K562 (cell line): Measurements from ENCODE around the gene FMOD. TPM values are rescaled to one million over a fixed set of nuclear protein-coding genes. Genes with fewer than 3 reads are reported as not detected.

Experiments used
- BHLHE40 ChIP-seq: IDR thresholded peaks from 2 replicates; pipeline ENCODE4 v1.6.1; 2011; ENCODE audit warnings: low read length, improper control_type of control experiment
- CBFA2T2 ChIP-seq: fragments of 450-650 bp; conservative IDR thresholded peaks from 2 replicates; pipeline ENCODE4 v1.6.1; 2017; ENCODE audit warnings: mild to moderate bottlenecking
- CBX8 ChIP-seq: fragments of 200-600 bp; sonication (generic); IDR thresholded peaks from 2 replicates; pipeline ENCODE4 v1.6.1; 2012; ENCODE audit warnings: borderline replicate concordance, mixed run types, low read depth, mild to moderate bottlenecking, moderate library complexity, mixed read lengths, low read length, control low read depth, inconsistent platforms; ENCODE audit not compliant: poor library complexity, severe bottlenecking; ENCODE audit errors: extremely low read depth
- CTCF ChIP-seq, 3 experiments: IDR thresholded peaks in 2 of 3; conservative IDR thresholded peaks in 1 of 3; 2 replicates each; pipeline ENCODE4 v1.5.1; 2011 to 2012; ENCODE audit warnings: low read length in 3 of 3, mild to moderate bottlenecking in 3 of 3, control low read depth in 2 of 3, improper control_type of control experiment in 1 of 3, inconsistent platforms in 1 of 3, low read depth in 1 of 3, mixed read lengths in 1 of 3, moderate library complexity in 1 of 3; ENCODE audit not compliant: insufficient read depth in 2 of 3
- GATAD2B ChIP-seq: fragments of 450-650 bp; IDR thresholded peaks from 2 replicates; pipeline ENCODE4 v1.6.1; 2017; ENCODE audit warnings: mild to moderate bottlenecking, borderline replicate concordance
- HDAC8 ChIP-seq: fragments of 450-650 bp; IDR thresholded peaks from 2 replicates; pipeline ENCODE4 v1.6.1; 2016; ENCODE audit warnings: mild to moderate bottlenecking, missing genetic modification characterization, moderate library complexity, missing compliant biosample characterization
- IFI16 ChIP-seq: fragments of 250-450 bp; sonication (Bioruptor Pico); IDR thresholded peaks from 2 replicates; pipeline ENCODE4 v2.1.2; 2022; ENCODE audit warnings: mild to moderate bottlenecking, inconsistent platforms
- MIER1 ChIP-seq: fragments of 450-650 bp; IDR thresholded peaks from 2 replicates; pipeline ENCODE4 v1.6.1; 2016; ENCODE audit warnings: antibody characterized with exemption, mild to moderate bottlenecking, low read depth
- MYC ChIP-seq, 2 experiments: fragments of 250-450 bp in 1 of 2; sonication (Bioruptor Pico) in 1 of 2; IDR thresholded peaks; 2 replicates each; pipeline versions ENCODE4 v1.5.1 to v1.6.1; 2012 to 2021; ENCODE audit warnings: low read depth in 2 of 2, borderline replicate concordance in 1 of 2, improper control_type of control experiment in 1 of 2, low read length in 1 of 2, mild to moderate bottlenecking in 1 of 2, moderate library complexity in 1 of 2
- NCOA4 ChIP-seq: fragments of 450-650 bp; IDR thresholded peaks from 2 replicates; pipeline ENCODE4 v1.6.1; 2018; ENCODE audit warnings: mild to moderate bottlenecking; ENCODE audit not compliant: partially characterized antibody
- NUFIP1 ChIP-seq: fragments of 450-650 bp; IDR thresholded peaks from 2 replicates; pipeline ENCODE4 v1.6.1; 2018; ENCODE audit not compliant: partially characterized antibody
- PRDM10 ChIP-seq: fragments of 450-650 bp; IDR thresholded peaks from 2 replicates; pipeline ENCODE4 v1.6.1; 2018; ENCODE audit not compliant: partially characterized antibody
- SMAD1 ChIP-seq: fragments of 150-350 bp; IDR thresholded peaks from 2 replicates; pipeline ENCODE4 v1.6.1; 2014; ENCODE audit warnings: low read length, low read depth; ENCODE audit not compliant: partially characterized antibody
- ZFP30 ChIP-seq: fragments of 250-450 bp; sonication (Bioruptor Pico); IDR thresholded peaks from 2 replicates; pipeline ENCODE4 v1.8.0; 2022; ENCODE audit warnings: moderate library complexity, mild to moderate bottlenecking, inconsistent platforms, borderline replicate concordance
- ZNF584 ChIP-seq: fragments of 200-800 bp; sonication (Bioruptor generic); IDR thresholded peaks from 2 replicates; pipeline ENCODE4 v1.6.1; 2016; ENCODE audit warnings: low read depth, mild to moderate bottlenecking, missing genetic modification characterization, missing compliant biosample characterization
- ZNF695 ChIP-seq: fragments of 450-650 bp; formaldehyde crosslinking; IDR thresholded peaks from 2 replicates; pipeline ENCODE4 v1.4.0; 2020; ENCODE audit warnings: mild to moderate bottlenecking, moderate library complexity
- polyA plus RNA-seq, 8 experiments: library from polyadenylated mRNA; depleted of rRNA in 4 of 8; stranded (reverse) in 5 of 8; unstranded in 3 of 8; fragments of >200 nt; fragmentation: Nextera tagmentation in 2 of 8; fragmentation: Illumina TruSeq in 1 of 8; extraction: Ambion mirVana in 2 of 8; extraction: Trizol in 1 of 8; gene quantifications; 2 replicates each; pipeline versions ENCODE4 v1.2.1 to v1.2.3, GENCODE V29; 2011 to 2014; ENCODE audit warnings: inconsistent platforms in 1 of 8, missing spikeins in 1 of 8
- total RNA-seq, 7 experiments: library from RNA; depleted of rRNA in 6 of 7; stranded (reverse); fragments of >200 nt in 6 of 7; fragmentation: Illumina TruSeq in 2 of 7; extraction: Trizol in 2 of 7; gene quantifications; 2 replicates each; pipeline versions ENCODE4 v1.2.1 to v1.2.3, GENCODE V29; 2011 to 2021; ENCODE audit warnings: low replicate concordance in 1 of 7
- TF ChIP-seq, protein P1 (sequence below): fragments of 250-450 bp; sonication (Bioruptor Pico); IDR thresholded peaks from 2 replicates; pipeline ENCODE4 v1.5.0; 2021; ENCODE audit warnings: mild to moderate bottlenecking, moderate library complexity

FMOD gene
- total and polyA plus RNA-seq, 9 of the 15 experiments (the other 6 are each of a cell fraction or from before 2014, with no cell fraction given): 0.03 to 0.13 (median 0.03) TPM; not detected in 6

DNA sequence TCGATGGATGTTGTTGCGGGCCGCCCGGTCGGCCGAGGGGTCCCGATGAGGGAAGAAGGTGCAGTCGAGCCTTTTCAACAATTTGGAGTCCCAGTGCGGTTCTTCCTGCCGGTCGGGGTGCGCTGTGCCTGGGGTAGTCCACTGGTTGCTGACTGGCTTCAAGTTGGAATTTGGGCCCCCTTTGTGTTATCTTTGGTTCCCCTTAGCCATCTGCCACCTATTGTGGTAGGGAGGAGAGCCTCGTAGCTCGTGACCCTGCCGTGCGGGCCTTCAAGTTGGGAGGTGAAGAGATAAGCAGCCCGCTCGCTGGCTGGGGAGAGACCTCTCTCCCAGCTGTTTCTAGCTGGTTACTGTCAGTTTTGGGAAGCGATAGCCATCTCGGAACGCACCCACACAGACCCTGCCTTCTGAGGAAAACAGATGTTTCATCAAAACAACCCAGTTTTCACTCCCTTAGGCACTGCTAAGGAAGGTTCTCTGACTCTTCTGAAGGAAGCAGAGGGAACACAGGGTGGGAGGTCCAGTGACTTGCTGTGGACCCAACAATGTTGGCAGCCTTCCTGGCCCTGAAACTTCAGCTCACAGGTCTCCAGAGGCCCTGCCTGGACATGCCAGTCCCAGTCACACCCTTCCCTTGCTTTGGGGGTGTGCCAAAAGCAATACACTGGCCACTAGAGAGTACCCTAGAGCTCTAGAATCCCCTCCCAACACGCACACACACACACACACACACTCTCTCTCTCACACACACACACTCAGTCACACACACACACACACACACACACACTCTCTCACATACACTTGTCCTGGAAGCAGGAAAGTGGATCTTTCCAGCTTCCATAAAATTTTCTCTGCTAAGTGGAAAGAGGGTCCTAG, 44.6 kb downstream of the FMOD start (continued):
- TF ChIP-seq NUFIP1 (no peak), GATAD2B (peak; percentile 89), ZFP30 (CRISPR knock-in tag) (no peak), MYC (IDR thresholded peaks at IDR 0.05; ENCODE audit: low read depth, low read length) (peak; percentile 72), MYC (CRISPR knock-in tag; IDR thresholded peaks at IDR 0.05; ENCODE audit: borderline replicate concordance, low read depth) (no peak), HDAC8 (tag) (no peak), SMAD1 (peak; percentile 49), NCOA4 (no peak), MIER1 (no peak), BHLHE40 (peak; percentile 96), PRDM10 (no peak), CBX8 (no peak), CTCF (IDR thresholded peaks at IDR 0.05 in 2 of 3, conservative IDR thresholded peaks at IDR 0.05 in 1 of 3; ENCODE audit: insufficient read depth in 2 of 3, low read depth in 1 of 3, low read length in 3 of 3) (peak; percentile 25 to 42 (median 27); a peak in 4 of 6 replicates), ZNF695 (no peak), ZNF584 (peak; percentile 52; the same call in 1 of the 2 replicates), IFI16 (no peak), CBFA2T2 (peak; percentile 90)
- TF ChIP-seq, protein P1, sequence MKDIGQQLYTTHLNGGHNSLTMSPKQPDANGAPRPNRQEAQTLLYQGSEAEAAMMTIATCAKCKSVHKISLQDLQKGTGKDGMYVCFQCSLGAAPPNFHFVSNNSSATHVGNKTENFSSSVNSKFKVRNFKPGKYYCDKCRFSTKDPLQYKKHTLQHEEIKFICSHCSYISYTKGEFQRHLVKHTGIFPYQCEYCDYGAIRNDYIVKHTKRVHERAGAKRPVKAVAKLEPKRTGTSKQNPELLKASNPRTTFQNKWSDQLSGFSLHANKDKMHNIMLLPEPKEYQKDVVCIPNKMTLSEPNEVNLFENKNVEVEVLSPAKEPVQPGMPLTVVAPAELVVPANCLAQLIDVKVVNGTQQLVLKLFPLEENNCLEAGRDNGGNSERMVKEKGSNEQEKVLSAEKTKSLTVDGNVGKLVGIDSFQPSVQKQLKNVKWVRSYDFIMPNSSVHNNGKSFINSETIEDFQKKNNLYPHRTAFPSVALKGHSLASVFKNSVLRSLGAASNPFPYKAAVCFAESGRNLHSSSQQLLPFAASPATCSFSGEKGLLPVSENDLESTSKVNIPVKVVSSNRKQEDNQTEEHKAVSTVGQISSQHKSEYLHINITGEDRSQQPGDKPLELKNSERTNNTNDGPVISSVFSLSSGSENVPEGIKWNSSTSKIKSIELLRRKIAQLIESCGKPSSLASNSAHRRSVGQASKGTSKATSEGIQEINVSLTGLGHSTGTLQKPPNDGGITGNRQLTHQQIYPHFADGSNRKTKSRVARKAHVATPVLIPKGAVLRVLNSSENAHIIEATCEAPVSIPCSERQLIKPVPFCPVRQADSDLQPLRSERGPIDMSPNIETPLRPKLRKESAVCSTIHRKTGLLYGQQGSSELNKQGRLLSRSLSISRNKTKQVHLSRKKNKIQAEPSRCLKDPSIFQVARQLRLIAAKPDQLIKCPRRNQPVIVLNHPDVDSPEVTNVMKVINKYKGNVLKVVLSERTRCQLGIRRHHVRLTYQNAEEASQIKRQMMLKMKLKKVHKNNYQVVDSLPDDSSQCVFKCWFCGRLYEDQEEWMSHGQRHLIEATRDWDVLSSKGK: no peak
